Smooth muscle cell (in vitro differentiated cells): ENCODE measurements around the gene DAND5. TPM values are rescaled to one million over a fixed set of nuclear protein-coding genes. Genes with fewer than 3 reads are reported as not detected.

Source experiments
- DNase-seq: peaks from one replicate; lab custom pipeline; 2025; ENCODE audit not compliant: unreplicated experiment; lab: John Stamatoyannopoulos, UW
- H2AFZ ChIP-seq: fragments of 200-600 bp; sonication (generic); 2 replicates; pipeline ENCODE4 v1.6.0; 2016; ENCODE audit warnings: antibody characterized with exemption, low read depth, mild to moderate bottlenecking
- H3F3A ChIP-seq: fragments of 200-600 bp; sonication (generic); 2 replicates; pipeline ENCODE4 v1.6.0; 2017; ENCODE audit warnings: antibody characterized with exemption, low read depth
- H3K27ac ChIP-seq: fragments of 200-600 bp; sonication (generic); 2 replicates; pipeline ENCODE4 v1.5.1; 2016; ENCODE audit warnings: low read depth, mild to moderate bottlenecking
- H3K27me3 ChIP-seq: fragments of 200-600 bp; sonication (generic); 2 replicates; pipeline ENCODE4 v1.6.1; 2016; ENCODE audit warnings: low read depth, mild to moderate bottlenecking
- H3K36me3 ChIP-seq: fragments of 200-600 bp; sonication (generic); 2 replicates; pipeline ENCODE4 v1.5.1; 2016; ENCODE audit warnings: low read depth
- H3K4me1 ChIP-seq: fragments of 200-600 bp; sonication (generic); 2 replicates; pipeline ENCODE4 v1.5.1; 2016; ENCODE audit warnings: low read depth
- H3K4me2 ChIP-seq: fragments of 200-600 bp; sonication (generic); 2 replicates; pipeline ENCODE4 v1.6.0; 2016; ENCODE audit warnings: mild to moderate bottlenecking
- H3K4me3 ChIP-seq: fragments of 200-600 bp; sonication (generic); 2 replicates; pipeline ENCODE4 v1.5.1; 2016; ENCODE audit warnings: mild to moderate bottlenecking
- H3K79me2 ChIP-seq: fragments of 200-600 bp; sonication (generic); 2 replicates; pipeline ENCODE4 v1.6.0; 2016; ENCODE audit warnings: low read depth, mild to moderate bottlenecking
- H3K9ac ChIP-seq: fragments of 200-600 bp; sonication (generic); 2 replicates; pipeline ENCODE4 v1.6.0; 2016; ENCODE audit warnings: low read depth
- H3K9me3 ChIP-seq: fragments of 200-600 bp; sonication (generic); replicated peaks from 2 replicates; pipeline ENCODE4 v1.5.1; 2016; ENCODE audit warnings: low read depth
- H4K20me1 ChIP-seq: fragments of 200-600 bp; sonication (generic); 2 replicates; pipeline ENCODE4 v1.6.0; 2016; ENCODE audit warnings: low read depth
- WGBS: methylation state at CpG from one replicate; pipeline ENCODE4 v1.1.7; 2016; ENCODE audit warnings: low lambda C conversion rate; 5-methylcytosine and 5-hydroxymethylcytosine counted together
- polyA plus RNA-seq: library from polyadenylated mRNA; unstranded; fragments of >200 nt; fragmentation: Nextera tagmentation; extraction: Ambion mirVana; gene quantifications from 2 replicates; pipeline ENCODE4 v1.2.1, GENCODE V29; 2016
- total RNA-seq: library from RNA; depleted of rRNA; stranded (reverse); fragments of >200 nt; gene quantifications from 2 replicates; pipeline ENCODE4 v1.2.3, GENCODE V29; 2014
- TF ChIP-seq, protein P1 (sequence below): fragments of 200-600 bp; sonication (generic); IDR thresholded peaks from 2 replicates; pipeline ENCODE4 v1.5.1; 2017; ENCODE audit warnings: borderline replicate concordance, mild to moderate bottlenecking, antibody characterized with exemption; ENCODE audit not compliant: insufficient read depth, poor library complexity, severe bottlenecking

DAND5 gene
- total and polyA plus RNA-seq, 2 experiments from 2014 or later = not detected

DNA sequence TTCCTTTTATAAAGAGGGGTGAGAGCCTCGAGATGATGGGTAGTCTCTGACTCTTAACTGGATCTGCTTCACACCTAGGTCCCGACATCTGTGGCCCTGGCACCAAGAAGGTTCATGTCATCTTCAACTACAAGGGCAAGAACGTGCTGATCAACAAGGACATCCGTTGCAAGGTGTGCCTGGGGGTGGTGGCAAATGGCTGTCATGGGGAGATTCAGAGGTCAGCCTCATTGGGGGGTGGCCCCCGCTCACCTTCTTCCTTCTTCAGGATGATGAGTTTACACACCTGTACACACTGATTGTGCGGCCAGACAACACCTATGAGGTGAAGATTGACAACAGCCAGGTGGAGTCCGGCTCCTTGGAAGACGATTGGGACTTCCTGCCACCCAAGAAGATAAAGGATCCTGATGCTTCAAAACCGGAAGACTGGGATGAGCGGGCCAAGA lies 29.4 kb upstream of the DAND5 start:
- Histone ChIP-seq H3K79me2 (peaks cover 38% of the 10 kb centered on the region), H3K27ac (peak overlapping the region; percentile 74)
- 87% methylated on average over 10 of the region's 10 CpGs for WGBS

DNA sequence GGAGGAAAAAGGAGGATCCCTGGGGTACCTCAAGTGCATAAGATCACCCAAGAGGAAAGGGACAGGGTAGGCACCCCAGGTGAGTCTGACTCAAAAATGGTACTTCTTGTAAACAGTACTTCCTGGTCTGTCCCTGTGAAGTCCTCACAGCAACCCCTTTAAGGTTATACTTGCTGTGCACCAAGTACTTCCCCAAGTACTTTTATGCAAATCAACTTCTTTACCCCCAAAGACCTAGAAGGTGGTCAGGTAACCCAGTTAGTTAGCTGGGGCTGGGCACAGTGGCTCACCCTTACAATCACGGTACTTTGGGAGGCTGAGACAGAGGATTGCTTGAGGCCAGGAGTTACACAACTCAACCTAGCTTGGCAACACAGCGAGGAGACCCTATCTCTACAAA lies 28.5 kb upstream of the DAND5 start:
- peaks cover 39% of the 10 kb centered on the region for H3K79me2 ChIP-seq
- H3K9ac ChIP-seq = peak overlapping the region; percentile 95
- WGBS = 92% methylated on average over 2 of the region's 2 CpGs
- H3F3A ChIP-seq = peaks cover 51% of the 10 kb centered on the region
- no peaks in the 10 kb centered on the region for H3K36me3 ChIP-seq
- TF ChIP-seq, protein P1, sequence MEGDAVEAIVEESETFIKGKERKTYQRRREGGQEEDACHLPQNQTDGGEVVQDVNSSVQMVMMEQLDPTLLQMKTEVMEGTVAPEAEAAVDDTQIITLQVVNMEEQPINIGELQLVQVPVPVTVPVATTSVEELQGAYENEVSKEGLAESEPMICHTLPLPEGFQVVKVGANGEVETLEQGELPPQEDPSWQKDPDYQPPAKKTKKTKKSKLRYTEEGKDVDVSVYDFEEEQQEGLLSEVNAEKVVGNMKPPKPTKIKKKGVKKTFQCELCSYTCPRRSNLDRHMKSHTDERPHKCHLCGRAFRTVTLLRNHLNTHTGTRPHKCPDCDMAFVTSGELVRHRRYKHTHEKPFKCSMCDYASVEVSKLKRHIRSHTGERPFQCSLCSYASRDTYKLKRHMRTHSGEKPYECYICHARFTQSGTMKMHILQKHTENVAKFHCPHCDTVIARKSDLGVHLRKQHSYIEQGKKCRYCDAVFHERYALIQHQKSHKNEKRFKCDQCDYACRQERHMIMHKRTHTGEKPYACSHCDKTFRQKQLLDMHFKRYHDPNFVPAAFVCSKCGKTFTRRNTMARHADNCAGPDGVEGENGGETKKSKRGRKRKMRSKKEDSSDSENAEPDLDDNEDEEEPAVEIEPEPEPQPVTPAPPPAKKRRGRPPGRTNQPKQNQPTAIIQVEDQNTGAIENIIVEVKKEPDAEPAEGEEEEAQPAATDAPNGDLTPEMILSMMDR = no peak
- no peak overlapping the region for H2AFZ ChIP-seq
- H3K9me3 ChIP-seq = no peaks in the 10 kb centered on the region
- no peak for DNase-seq
- H3K4me1 ChIP-seq = peaks cover 24% of the 10 kb centered on the region
- no peaks in the 10 kb centered on the region for H3K27me3 ChIP-seq
- H4K20me1 ChIP-seq = peaks cover 68% of the 10 kb centered on the region
- peak overlapping the region; percentile 84 for H3K4me3 ChIP-seq
- peak overlapping the region; percentile 96 for H3K4me2 ChIP-seq
- H3K27ac ChIP-seq = peak overlapping the region; percentile 74

More for the DNA sequence above, 29.4 kb upstream of the DAND5 start:
- DNase-seq = no peak
- H3K27me3 ChIP-seq = no peaks in the 10 kb centered on the region
- H3K4me2 ChIP-seq = peak overlapping the region; percentile 96
- peaks cover 65% of the 10 kb centered on the region for H4K20me1 ChIP-seq
- no peaks in the 10 kb centered on the region for H3K36me3 ChIP-seq
- H3K9me3 ChIP-seq = no peaks in the 10 kb centered on the region
- H3K4me3 ChIP-seq = peak overlapping the region; percentile 84
- H2AFZ ChIP-seq = no peak overlapping the region
- peaks cover 51% of the 10 kb centered on the region for H3F3A ChIP-seq
- peaks cover 24% of the 10 kb centered on the region for H3K4me1 ChIP-seq
- TF ChIP-seq, protein P1 = no peak
- peak overlapping the region; percentile 95 for H3K9ac ChIP-seq

DNA sequence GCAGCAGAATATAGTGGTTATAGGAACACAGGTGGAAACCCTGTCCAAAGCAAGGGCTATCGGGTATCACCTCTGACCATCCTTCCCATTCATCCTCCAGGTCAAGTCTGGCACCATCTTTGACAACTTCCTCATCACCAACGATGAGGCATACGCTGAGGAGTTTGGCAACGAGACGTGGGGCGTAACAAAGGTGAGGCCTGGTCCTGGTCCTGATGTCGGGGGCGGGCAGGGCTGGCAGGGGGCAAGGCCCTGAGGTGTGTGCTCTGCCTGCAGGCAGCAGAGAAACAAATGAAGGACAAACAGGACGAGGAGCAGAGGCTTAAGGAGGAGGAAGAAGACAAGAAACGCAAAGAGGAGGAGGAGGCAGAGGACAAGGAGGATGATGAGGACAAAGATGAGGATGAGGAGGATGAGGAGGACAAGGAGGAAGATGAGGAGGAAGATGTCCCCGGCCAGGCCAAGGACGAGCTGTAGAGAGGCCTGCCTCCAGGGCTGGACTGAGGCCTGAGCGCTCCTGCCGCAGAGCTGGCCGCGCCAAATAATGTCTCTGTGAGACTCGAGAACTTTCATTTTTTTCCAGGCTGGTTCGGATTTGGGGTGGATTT lies 25.8 kb upstream of the DAND5 start:
- H3K4me2 ChIP-seq = no peak overlapping the region
- no peak for DNase-seq
- H2AFZ ChIP-seq = no peak overlapping the region
- no peak overlapping the region for H3K9ac ChIP-seq
- H3K79me2 ChIP-seq = peaks cover 63% of the 10 kb centered on the region
- peaks cover 29% of the 10 kb centered on the region for H3K4me1 ChIP-seq
- peaks cover 83% of the 10 kb centered on the region for H4K20me1 ChIP-seq
- H3K36me3 ChIP-seq = no peaks in the 10 kb centered on the region
- H3F3A ChIP-seq = peaks cover 51% of the 10 kb centered on the region
- H3K27me3 ChIP-seq = no peaks in the 10 kb centered on the region
- WGBS = 95% methylated on average over 18 of the region's 18 CpGs
- peak overlapping the region; percentile 62 for H3K27ac ChIP-seq
- H3K4me3 ChIP-seq = no peak overlapping the region
- no peaks in the 10 kb centered on the region for H3K9me3 ChIP-seq
- TF ChIP-seq, protein P1 = no peak
